Parathyroid adenoma (tissue), 2 donors: Measurements from ENCODE around the gene ENOX1.

Experiments used
- H2AFZ ChIP-seq: fragments of 300-600 bp; sonication (generic); one replicate; pipeline ENCODE4 v1.7.0; 2017; ENCODE audit warnings: antibody characterized with exemption, mild to moderate bottlenecking
- H3K27ac ChIP-seq: fragments of 300-600 bp; sonication (generic); one replicate; pipeline ENCODE4 v1.7.0; 2017
- H3K27me3 ChIP-seq: fragments of 300-600 bp; sonication (generic); one replicate; pipeline ENCODE4 v1.7.0; 2017; ENCODE audit warnings: low read length; ENCODE audit not compliant: control insufficient read depth, insufficient read depth
- H3K36me3 ChIP-seq: fragments of 300-600 bp; sonication (generic); one replicate; pipeline ENCODE4 v1.7.0; 2017; ENCODE audit warnings: low read length; ENCODE audit not compliant: control insufficient read depth, insufficient read depth
- H3K4me1 ChIP-seq: fragments of 300-600 bp; sonication (generic); one replicate; pipeline ENCODE4 v1.7.0; 2017; ENCODE audit warnings: control low read depth
- H3K4me2 ChIP-seq: fragments of 300-600 bp; sonication (generic); one replicate; pipeline ENCODE4 v1.7.0; 2017; ENCODE audit warnings: low read length
- H3K4me3 ChIP-seq: fragments of 300-600 bp; sonication (generic); one replicate; pipeline ENCODE4 v1.7.0; 2017; ENCODE audit warnings: low read depth, low read length
- H3K79me2 ChIP-seq: fragments of 300-600 bp; sonication (generic); one replicate; pipeline ENCODE4 v1.7.0; 2017; ENCODE audit warnings: control low read depth
- H3K9ac ChIP-seq: fragments of 300-600 bp; sonication (generic); one replicate; pipeline ENCODE4 v1.7.0; 2017; ENCODE audit warnings: mild to moderate bottlenecking
- H3K9me3 ChIP-seq: fragments of 300-600 bp; sonication (generic); one replicate; pipeline ENCODE4 v1.7.0; 2017; ENCODE audit warnings: low read length; ENCODE audit not compliant: control insufficient read depth
- TF ChIP-seq, protein P1 (sequence below): fragments of 300-600 bp; sonication (generic); IDR thresholded peaks from one replicate; pipeline ENCODE4 v1.7.0; 2017; ENCODE audit warnings: antibody characterized with exemption, mild to moderate bottlenecking
- donor health status: primary hyperparathyroidism.

The ENOX1 gene

GRCh38 chr13:43631106-43631505 is 155.7 kb downstream of the ENOX1 start:
- Histone ChIP-seq H3K9me3 (no peaks in the 10 kb centered on the region), H3K27me3 (no peaks in the 10 kb centered on the region), H3K4me3 (no peak overlapping the region), H3K9ac (no peak overlapping the region), H3K4me2 (no peak overlapping the region), H3K4me1 (no peaks in the 10 kb centered on the region), H3K27ac (no peak overlapping the region), H3K79me2 (no peaks in the 10 kb centered on the region), H3K36me3 (no peaks in the 10 kb centered on the region), H2AFZ (no peak overlapping the region)
- TF ChIP-seq, protein P1, sequence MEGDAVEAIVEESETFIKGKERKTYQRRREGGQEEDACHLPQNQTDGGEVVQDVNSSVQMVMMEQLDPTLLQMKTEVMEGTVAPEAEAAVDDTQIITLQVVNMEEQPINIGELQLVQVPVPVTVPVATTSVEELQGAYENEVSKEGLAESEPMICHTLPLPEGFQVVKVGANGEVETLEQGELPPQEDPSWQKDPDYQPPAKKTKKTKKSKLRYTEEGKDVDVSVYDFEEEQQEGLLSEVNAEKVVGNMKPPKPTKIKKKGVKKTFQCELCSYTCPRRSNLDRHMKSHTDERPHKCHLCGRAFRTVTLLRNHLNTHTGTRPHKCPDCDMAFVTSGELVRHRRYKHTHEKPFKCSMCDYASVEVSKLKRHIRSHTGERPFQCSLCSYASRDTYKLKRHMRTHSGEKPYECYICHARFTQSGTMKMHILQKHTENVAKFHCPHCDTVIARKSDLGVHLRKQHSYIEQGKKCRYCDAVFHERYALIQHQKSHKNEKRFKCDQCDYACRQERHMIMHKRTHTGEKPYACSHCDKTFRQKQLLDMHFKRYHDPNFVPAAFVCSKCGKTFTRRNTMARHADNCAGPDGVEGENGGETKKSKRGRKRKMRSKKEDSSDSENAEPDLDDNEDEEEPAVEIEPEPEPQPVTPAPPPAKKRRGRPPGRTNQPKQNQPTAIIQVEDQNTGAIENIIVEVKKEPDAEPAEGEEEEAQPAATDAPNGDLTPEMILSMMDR = no peak

DNA sequence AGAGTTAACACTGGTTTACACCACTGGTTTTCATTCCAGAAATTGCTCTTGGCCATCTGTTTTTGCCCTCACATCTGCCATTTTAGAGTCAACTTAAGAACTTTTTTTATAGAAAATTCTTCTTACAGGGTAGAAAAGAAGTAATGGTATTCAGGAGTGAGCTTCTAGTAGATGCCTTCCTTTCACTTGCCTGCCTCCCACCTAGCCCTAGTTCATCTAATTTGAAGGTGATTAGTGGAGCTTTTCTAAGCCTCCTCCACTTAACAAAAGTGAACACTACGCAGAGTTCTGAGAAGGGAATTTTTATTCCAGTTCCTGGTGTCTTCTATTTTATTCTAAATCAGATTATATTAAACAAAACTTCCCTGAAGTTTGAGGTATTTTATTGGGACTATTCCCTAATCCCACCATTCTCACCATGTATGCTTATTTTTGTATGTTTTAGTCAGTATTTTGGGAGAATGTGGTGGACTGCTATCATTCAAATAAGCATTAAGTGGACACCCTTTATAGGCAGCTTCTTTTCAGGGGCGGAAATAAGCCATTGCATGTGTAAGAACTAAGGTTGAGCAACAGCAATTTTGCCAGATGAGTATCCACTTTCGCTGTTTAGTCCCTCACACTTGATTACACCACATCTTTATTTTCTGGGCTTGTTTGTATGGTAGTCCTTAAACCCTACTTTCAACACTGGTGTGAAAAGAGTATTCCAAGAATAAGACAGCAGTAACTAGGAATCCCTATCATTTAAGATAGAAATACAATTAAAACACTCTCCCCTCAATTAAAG is 156.9 kb downstream of the ENOX1 start:
- H3K4me2 ChIP-seq = no peak overlapping the region
- no peak overlapping the region for H3K4me3 ChIP-seq
- H3K4me1 ChIP-seq = no peaks in the 10 kb centered on the region
- no peak overlapping the region for H3K27ac ChIP-seq
- H3K9ac ChIP-seq = no peak overlapping the region
- H3K27me3 ChIP-seq = no peaks in the 10 kb centered on the region
- H3K36me3 ChIP-seq = no peaks in the 10 kb centered on the region
- no peaks in the 10 kb centered on the region for H3K79me2 ChIP-seq
- H2AFZ ChIP-seq = no peak overlapping the region
- TF ChIP-seq, protein P1 = no peak
- H3K9me3 ChIP-seq = no peaks in the 10 kb centered on the region

DNA sequence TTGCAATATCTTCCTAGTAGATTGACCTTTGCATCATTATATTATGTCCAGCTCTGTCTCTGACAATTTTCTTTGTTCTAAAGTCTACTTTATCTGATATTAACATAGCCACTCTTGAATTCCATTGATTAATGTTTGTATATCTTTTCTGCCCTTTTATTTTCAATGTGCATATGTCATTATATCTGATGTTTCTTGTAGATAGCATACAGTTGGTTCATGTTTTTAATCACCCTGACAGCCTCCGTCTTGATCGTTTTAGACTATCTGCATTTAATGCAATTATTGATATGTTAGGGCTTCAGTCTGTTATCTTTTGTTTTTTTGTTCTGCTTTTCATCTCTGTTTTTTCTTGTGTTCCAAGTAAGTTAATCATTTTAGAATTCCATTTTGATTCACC is 159.8 kb downstream of the ENOX1 start:
- H2AFZ ChIP-seq = no peak overlapping the region
- H3K9ac ChIP-seq = no peak overlapping the region
- H3K9me3 ChIP-seq = no peaks in the 10 kb centered on the region
- no peaks in the 10 kb centered on the region for H3K36me3 ChIP-seq
- no peaks in the 10 kb centered on the region for H3K4me1 ChIP-seq
- H3K4me3 ChIP-seq = no peak overlapping the region
- H3K27ac ChIP-seq = no peak overlapping the region
- H3K4me2 ChIP-seq = no peak overlapping the region
- H3K27me3 ChIP-seq = no peaks in the 10 kb centered on the region
- no peaks in the 10 kb centered on the region for H3K79me2 ChIP-seq
- TF ChIP-seq, protein P1 = no peak

DNA sequence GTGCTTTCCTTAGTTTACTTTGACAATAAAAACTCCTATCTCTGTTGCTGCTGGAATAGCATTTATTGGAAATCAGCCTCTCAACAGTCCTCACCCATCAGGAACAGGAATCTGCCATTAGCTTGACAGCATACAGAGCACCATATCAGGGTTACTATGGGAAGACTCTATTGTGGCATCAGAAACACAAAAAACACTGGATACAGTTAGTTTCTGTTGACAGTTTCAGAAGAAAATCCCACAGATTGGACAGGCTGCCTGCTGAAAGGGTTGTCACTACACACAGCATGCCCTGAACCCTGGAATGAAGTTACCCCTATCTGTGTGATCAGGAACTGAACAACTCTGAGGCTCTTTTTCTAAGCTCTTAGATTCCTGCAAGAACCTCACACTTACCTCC is 172.7 kb downstream of the ENOX1 start:
- TF ChIP-seq, protein P1 = no peak
- Histone ChIP-seq H3K9me3 (no peaks in the 10 kb centered on the region), H3K4me3 (no peak overlapping the region), H3K9ac (no peak overlapping the region), H3K36me3 (no peaks in the 10 kb centered on the region), H3K27me3 (no peaks in the 10 kb centered on the region), H2AFZ (no peak overlapping the region), H3K27ac (no peak overlapping the region), H3K79me2 (no peaks in the 10 kb centered on the region), H3K4me1 (no peaks in the 10 kb centered on the region), H3K4me2 (no peak overlapping the region)
